ENCODE results near the gene IGFBP7. TPM values are rescaled to one million over a fixed set of nuclear protein-coding genes. Genes with fewer than 3 reads are reported as not detected.

Gene IGFBP7
- total and polyA plus RNA-seq, 2 donors from 2014 or later: 1,703 to 2,157 TPM

- no peak overlapping the region for H3K27ac ChIP-seq (ENCODE audit: low read depth in 2 of 2, low read length in 2 of 2)
- FAIRE-seq: no peak
- no peaks in the 10 kb centered on the region for H3K4me1 ChIP-seq (ENCODE audit: control insufficient read depth in 2 of 3, insufficient read depth in 2 of 3, low read depth in 1 of 3, low read length in 3 of 3)
- intact Hi-C loops (cut with DNase I): no loop called here
- DNase-seq: no peak
- H3K36me3 ChIP-seq (ENCODE audit: control insufficient read depth in 2 of 3, insufficient read depth in 3 of 3, low read length in 3 of 3): no peaks in the 10 kb centered on the region
- TF ChIP-seq, protein P1, sequence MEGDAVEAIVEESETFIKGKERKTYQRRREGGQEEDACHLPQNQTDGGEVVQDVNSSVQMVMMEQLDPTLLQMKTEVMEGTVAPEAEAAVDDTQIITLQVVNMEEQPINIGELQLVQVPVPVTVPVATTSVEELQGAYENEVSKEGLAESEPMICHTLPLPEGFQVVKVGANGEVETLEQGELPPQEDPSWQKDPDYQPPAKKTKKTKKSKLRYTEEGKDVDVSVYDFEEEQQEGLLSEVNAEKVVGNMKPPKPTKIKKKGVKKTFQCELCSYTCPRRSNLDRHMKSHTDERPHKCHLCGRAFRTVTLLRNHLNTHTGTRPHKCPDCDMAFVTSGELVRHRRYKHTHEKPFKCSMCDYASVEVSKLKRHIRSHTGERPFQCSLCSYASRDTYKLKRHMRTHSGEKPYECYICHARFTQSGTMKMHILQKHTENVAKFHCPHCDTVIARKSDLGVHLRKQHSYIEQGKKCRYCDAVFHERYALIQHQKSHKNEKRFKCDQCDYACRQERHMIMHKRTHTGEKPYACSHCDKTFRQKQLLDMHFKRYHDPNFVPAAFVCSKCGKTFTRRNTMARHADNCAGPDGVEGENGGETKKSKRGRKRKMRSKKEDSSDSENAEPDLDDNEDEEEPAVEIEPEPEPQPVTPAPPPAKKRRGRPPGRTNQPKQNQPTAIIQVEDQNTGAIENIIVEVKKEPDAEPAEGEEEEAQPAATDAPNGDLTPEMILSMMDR (IDR thresholded peaks at IDR 0.05; ENCODE audit: borderline replicate concordance, extremely low read depth, insufficient read depth): no peak
- H3K27me3 ChIP-seq (ENCODE audit: control insufficient read depth, insufficient read depth, low read length): no peaks in the 10 kb centered on the region
- no peak overlapping the region for H3K4me3 ChIP-seq (ENCODE audit: low read length in 3 of 3)
- no peak overlapping the region for H3K9ac ChIP-seq (ENCODE audit: low read length in 3 of 3)
- H3K9me3 ChIP-seq (ENCODE audit: control insufficient read depth in 2 of 3, insufficient read depth in 1 of 3, low read length in 3 of 3): no peaks in the 10 kb centered on the region
Measured at GRCh38 chr4:57151481-57151880, 41.3 kb upstream of the IGFBP7 start.

GRCh38 chr4:57149833-57150232, 39.6 kb upstream of the IGFBP7 start:
- DNase-seq: no peak
- intact Hi-C loops (cut with DNase I): no loop called here
- H3K27me3 ChIP-seq (ENCODE audit: control insufficient read depth, insufficient read depth, low read length): no peaks in the 10 kb centered on the region
- no peak overlapping the region for H3K9ac ChIP-seq (ENCODE audit: low read length in 3 of 3)
- TF ChIP-seq, protein P1 (IDR thresholded peaks at IDR 0.05; ENCODE audit: borderline replicate concordance, extremely low read depth, insufficient read depth): no peak
- no peak overlapping the region for H3K4me3 ChIP-seq (ENCODE audit: low read length in 3 of 3)
- H3K4me1 ChIP-seq (ENCODE audit: control insufficient read depth in 2 of 3, insufficient read depth in 2 of 3, low read depth in 1 of 3, low read length in 3 of 3): no peaks in the 10 kb centered on the region
- FAIRE-seq: no peak
- H3K36me3 ChIP-seq (ENCODE audit: control insufficient read depth in 2 of 3, insufficient read depth in 3 of 3, low read length in 3 of 3): no peaks in the 10 kb centered on the region
- no peaks in the 10 kb centered on the region for H3K9me3 ChIP-seq (ENCODE audit: control insufficient read depth in 2 of 3, insufficient read depth in 1 of 3, low read length in 3 of 3)
- H3K27ac ChIP-seq (ENCODE audit: low read depth in 2 of 2, low read length in 2 of 2): no peak overlapping the region

DNA sequence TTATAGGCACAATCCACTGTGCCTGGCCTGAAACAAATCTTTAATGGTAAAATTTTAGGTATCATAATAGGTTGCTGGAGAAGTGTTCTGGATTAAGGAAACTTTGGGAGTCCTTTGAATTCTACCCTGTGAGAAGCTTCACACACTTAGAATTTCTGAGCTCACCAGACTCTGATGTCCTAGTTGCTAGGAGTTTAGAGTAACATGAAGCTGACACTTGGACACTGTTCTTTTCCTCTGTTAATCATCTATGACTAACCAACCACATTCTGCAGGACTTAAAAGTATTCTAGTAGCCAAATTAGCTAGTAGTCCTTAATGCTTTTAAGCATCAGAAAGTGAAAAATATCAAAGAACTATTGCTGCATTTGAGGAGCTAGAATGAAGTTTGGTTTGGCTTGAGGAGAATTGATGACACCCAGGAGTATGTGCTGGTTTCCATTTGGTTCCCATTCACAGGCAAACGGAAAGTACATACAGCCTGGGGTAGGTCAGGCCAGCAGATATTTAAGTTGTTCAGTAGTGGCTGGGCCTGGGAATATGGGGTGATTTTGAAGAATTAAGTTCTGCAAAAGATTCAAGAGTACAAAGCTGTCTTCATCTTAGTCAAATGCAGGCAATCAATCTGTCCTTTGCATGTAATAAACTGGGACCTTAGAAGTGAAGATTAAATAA, 38.8 kb upstream of the IGFBP7 start:
- TF ChIP-seq, protein P1 (IDR thresholded peaks at IDR 0.05; ENCODE audit: borderline replicate concordance, extremely low read depth, insufficient read depth): no peak
- FAIRE-seq: no peak
- Histone ChIP-seq H3K4me3 (ENCODE audit: low read length in 3 of 3) (no peak overlapping the region), H3K36me3 (ENCODE audit: control insufficient read depth in 2 of 3, insufficient read depth in 3 of 3, low read length in 3 of 3) (no peaks in the 10 kb centered on the region), H3K9me3 (ENCODE audit: control insufficient read depth in 2 of 3, insufficient read depth in 1 of 3, low read length in 3 of 3) (no peaks in the 10 kb centered on the region), H3K4me1 (ENCODE audit: control insufficient read depth in 2 of 3, insufficient read depth in 2 of 3, low read depth in 1 of 3, low read length in 3 of 3) (no peaks in the 10 kb centered on the region), H3K27ac (ENCODE audit: low read depth in 2 of 2, low read length in 2 of 2) (no peak overlapping the region), H3K9ac (ENCODE audit: low read length in 3 of 3) (no peak overlapping the region), H3K27me3 (ENCODE audit: control insufficient read depth, insufficient read depth, low read length) (no peaks in the 10 kb centered on the region)
- DNase-seq: peak in 1 of 5 donors; percentile 42
- intact Hi-C loops (cut with DNase I): no loop called here

- no peaks in the 10 kb centered on the region for H3K27me3 ChIP-seq (ENCODE audit: control insufficient read depth, insufficient read depth, low read length)
- TF ChIP-seq, protein P1 (IDR thresholded peaks at IDR 0.05; ENCODE audit: borderline replicate concordance, extremely low read depth, insufficient read depth): no peak
- H3K36me3 ChIP-seq (ENCODE audit: control insufficient read depth in 2 of 3, insufficient read depth in 3 of 3, low read length in 3 of 3): no peaks in the 10 kb centered on the region
- H3K27ac ChIP-seq (ENCODE audit: low read depth in 2 of 2, low read length in 2 of 2): no peak overlapping the region
- DNase-seq (no peak), FAIRE-seq (no peak)
- H3K4me3 ChIP-seq (ENCODE audit: low read length in 3 of 3): no peak overlapping the region
- no peaks in the 10 kb centered on the region for H3K9me3 ChIP-seq (ENCODE audit: control insufficient read depth in 2 of 3, insufficient read depth in 1 of 3, low read length in 3 of 3)
- no peaks in the 10 kb centered on the region for H3K4me1 ChIP-seq (ENCODE audit: control insufficient read depth in 2 of 3, insufficient read depth in 2 of 3, low read depth in 1 of 3, low read length in 3 of 3)
- intact Hi-C loops (cut with DNase I): no loop called here
- H3K9ac ChIP-seq (ENCODE audit: low read length in 3 of 3): no peak overlapping the region
Measured at GRCh38 chr4:57148177-57148576, 38.0 kb upstream of the IGFBP7 start.

All from kidney (tissue), 14 donors.